ENCODE data around the gene DGCR8. TPM values are rescaled to one million over a fixed set of nuclear protein-coding genes. Genes with fewer than 3 reads are reported as not detected.

The DGCR8 gene
- total RNA-seq, 1 donor from 2014 or later = 29.5 TPM

GRCh38 chr22:20085651-20086050 is 5.6 kb downstream of the DGCR8 start:
- DNase-seq = peak; percentile 22
- intact Hi-C loops (cut with DNase I) = no loop called here
- H3K4me1 ChIP-seq = peaks cover 45% of the 10 kb centered on the region
- TF ChIP-seq CTCF (IDR thresholded peaks at IDR 0.05) = no peak
- ATAC-seq = no peak
- no peak overlapping the region for H3K4me3 ChIP-seq
- H3K27me3 ChIP-seq (ENCODE audit: low read depth) = no peaks in the 10 kb centered on the region
- no peak overlapping the region for H3K27ac ChIP-seq
- no peaks in the 10 kb centered on the region for H3K9me3 ChIP-seq
- peaks cover 51% of the 10 kb centered on the region for H3K36me3 ChIP-seq

GRCh38 chr22:20086101-20086599 is 6.1 kb downstream of the DGCR8 start:
- H3K4me1 ChIP-seq = peaks cover 41% of the 10 kb centered on the region
- ATAC-seq (no peak), DNase-seq (peak; percentile 11)
- H3K36me3 ChIP-seq = peaks cover 56% of the 10 kb centered on the region
- no peak for TF ChIP-seq CTCF (IDR thresholded peaks at IDR 0.05)
- H3K9me3 ChIP-seq = no peaks in the 10 kb centered on the region
- no peak overlapping the region for H3K27ac ChIP-seq
- no peaks in the 10 kb centered on the region for H3K27me3 ChIP-seq (ENCODE audit: low read depth)
- no peak overlapping the region for H3K4me3 ChIP-seq
- intact Hi-C loops (cut with DNase I) = no loop called here

- Histone ChIP-seq H3K9me3 (no peaks in the 10 kb centered on the region), H3K4me3 (no peak overlapping the region), H3K27me3 (ENCODE audit: low read depth) (no peaks in the 10 kb centered on the region), H3K4me1 (peaks cover 35% of the 10 kb centered on the region), H3K27ac (no peak overlapping the region), H3K36me3 (peaks cover 62% of the 10 kb centered on the region)
- no peak for TF ChIP-seq CTCF (IDR thresholded peaks at IDR 0.05)
- ATAC-seq (no peak), DNase-seq (peak; percentile 5)
- intact Hi-C loops (cut with DNase I) = no loop called here
Observed at GRCh38 chr22:20086763-20087162, 6.7 kb downstream of the DGCR8 start.

GRCh38 chr22:20087319-20088262 is 7.5 kb downstream of the DGCR8 start:
- TF ChIP-seq CTCF (IDR thresholded peaks at IDR 0.05) = no peak
- H3K9me3 ChIP-seq = no peaks in the 10 kb centered on the region
- DNase-seq = peak; percentile 18
- no peak for ATAC-seq
- H3K4me1 ChIP-seq = peaks cover 27% of the 10 kb centered on the region
- intact Hi-C loops (cut with DNase I) = no loop called here
- no peak overlapping the region for H3K27ac ChIP-seq
- H3K27me3 ChIP-seq (ENCODE audit: low read depth) = no peaks in the 10 kb centered on the region
- no peak overlapping the region for H3K4me3 ChIP-seq
- H3K36me3 ChIP-seq = peaks cover 70% of the 10 kb centered on the region

- H3K27me3 ChIP-seq (ENCODE audit: low read depth) = no peaks in the 10 kb centered on the region
- intact Hi-C loops (cut with DNase I) = no loop called here
- no peak for TF ChIP-seq CTCF (IDR thresholded peaks at IDR 0.05)
- no peaks in the 10 kb centered on the region for H3K9me3 ChIP-seq
- peaks cover 20% of the 10 kb centered on the region for H3K4me1 ChIP-seq
- no peak for ATAC-seq
- H3K36me3 ChIP-seq = peaks cover 77% of the 10 kb centered on the region
- DNase-seq = peak; percentile 15
- no peak overlapping the region for H3K4me3 ChIP-seq
- no peak overlapping the region for H3K27ac ChIP-seq
Observed at GRCh38 chr22:20088263-20088648, 8.2 kb downstream of the DGCR8 start.
